Left lung (tissue), 10 donors: Measurements from ENCODE around the gene AGPAT3. TPM values are rescaled to one million over a fixed set of nuclear protein-coding genes. Genes with fewer than 3 reads are reported as not detected.
A peak's percentile ranks its signal among the peaks of the same experiment; 100 is the strongest.

Source experiments
- ATAC-seq: fragments of 200-7000 bp; cut with Tn5 transposase; one replicate; pipeline ENCODE4 v1.9.1; 2020; ENCODE audit warnings: moderate library complexity
- DNase-seq, 4 donors: peaks; one replicate each; pipeline ENCODE4 v3.0.0-alpha.2; 2013 to 2020
- H3K27ac ChIP-seq, 2 donors: fragments of 200-600 bp; sonication (generic) in 1 of 2; one replicate each; pipeline versions ENCODE4 v1.5.0 to v1.8.0; 2020 to 2021
- H3K27me3 ChIP-seq, 2 donors: fragments of 200-600 bp; sonication (generic) in 1 of 2; one replicate each; pipeline versions ENCODE4 v1.5.0 to v1.8.0; 2020 to 2021
- H3K36me3 ChIP-seq, 2 donors: fragments of 200-600 bp; sonication (generic) in 1 of 2; one replicate each; pipeline versions ENCODE4 v1.5.0 to v1.8.0; 2020 to 2021
- H3K4me1 ChIP-seq, 2 donors: fragments of 200-600 bp; one replicate each; pipeline ENCODE4 v1.8.0; 2021
- H3K4me3 ChIP-seq, 2 donors: fragments of 200-600 bp; sonication (generic) in 1 of 2; one replicate each; pipeline versions ENCODE4 v1.5.0 to v1.8.0; 2020 to 2021; ENCODE audit warnings: mild to moderate bottlenecking in 1 of 2
- H3K9me3 ChIP-seq, 2 donors: fragments of 200-600 bp; sonication (generic) in 1 of 2; one replicate each; pipeline versions ENCODE4 v1.5.0 to v1.8.0; 2020 to 2021
- CTCF ChIP-seq, 2 donors: fragments of 200-600 bp; sonication (generic) in 1 of 2; IDR thresholded peaks; one replicate each; pipeline versions ENCODE4 v1.5.0 to v1.8.0; 2021; ENCODE audit warnings: antibody characterized with exemption in 2 of 2
- intact Hi-C, 2 donors: fragments of 100-400 bp; cut with DNase I; formaldehyde crosslinking; loops; one replicate each; pipeline versions ENCODE4 v1.11.2 to v1.14.2; 2022
- polyA plus RNA-seq, 6 donors: library from polyadenylated mRNA; unstranded; fragments of 120-200 nt; gene quantifications; one replicate each; pipeline ENCODE4 v1.2.1, GENCODE V29; 2013; ENCODE audit not compliant: insufficient read length in 6 of 6
- total RNA-seq, 2 donors: library from RNA; stranded (reverse); fragmentation: NEBNext Ultra II Directional; extraction: Animal tissue kit (Norgen Biotek cat#: 25700); gene quantifications; one replicate each; pipeline ENCODE4 v1.2.1, GENCODE V29; 2021
- donor health status: DM: no; HTN: yes; CAD: no.
- donor health status: DM: no; HTN: no; CAD: no.

The AGPAT3 gene
- total and polyA plus RNA-seq, 8 donors: 37.4 to 111 (median 42.8) TPM

GRCh38 chr21:43950481-43950880 is 85.5 kb downstream of the AGPAT3 start:
- TF ChIP-seq CTCF (IDR thresholded peaks at IDR 0.05): no peak
- Histone ChIP-seq H3K27me3 (no peaks in the 10 kb centered on the region), H3K4me1 (no peaks in the 10 kb centered on the region), H3K27ac (no peak overlapping the region), H3K36me3 (peaks cover 0 to 44% of the 10 kb centered on the region in 2 donors), H3K4me3 (no peak overlapping the region), H3K9me3 (peaks cover 0 to 20% of the 10 kb centered on the region in 2 donors)
- intact Hi-C loops: no loop called here
- ATAC-seq (no peak), DNase-seq (peak in 1 of 4 donors; percentile 50)

- Histone ChIP-seq H3K4me3 (no peak overlapping the region), H3K36me3 (peaks cover 0 to 44% of the 10 kb centered on the region in 2 donors), H3K4me1 (no peaks in the 10 kb centered on the region), H3K27me3 (no peaks in the 10 kb centered on the region), H3K9me3 (peaks cover 0 to 20% of the 10 kb centered on the region in 2 donors), H3K27ac (no peak overlapping the region)
- peak in 1 of 4 donors; percentile 60 for DNase-seq
- no peak for TF ChIP-seq CTCF (IDR thresholded peaks at IDR 0.05)
- intact Hi-C loops: no loop called here
- no peak for ATAC-seq
These were observed 85.9 kb downstream of the AGPAT3 start for GRCh38 chr21:43950936-43951335.

- Histone ChIP-seq H3K4me3 (no peak overlapping the region), H3K27ac (no peak overlapping the region), H3K9me3 (peaks cover 0 to 20% of the 10 kb centered on the region in 2 donors), H3K4me1 (no peaks in the 10 kb centered on the region), H3K27me3 (no peaks in the 10 kb centered on the region), H3K36me3 (peaks cover 0 to 39% of the 10 kb centered on the region in 2 donors)
- ATAC-seq (no peak), DNase-seq (peak in 1 of 4 donors; percentile 64)
- intact Hi-C loops: no loop called here
- TF ChIP-seq CTCF (IDR thresholded peaks at IDR 0.05): no peak
These were observed 87.1 kb downstream of the AGPAT3 start for GRCh38 chr21:43951911-43952703.

- H3K4me1 ChIP-seq: no peaks in the 10 kb centered on the region
- DNase-seq (peak in 1 of 4 donors; percentile 64), ATAC-seq (no peak)
- no peak for TF ChIP-seq CTCF (IDR thresholded peaks at IDR 0.05)
- H3K36me3 ChIP-seq: peaks cover 0 to 32% of the 10 kb centered on the region in 2 donors
- no peak overlapping the region for H3K4me3 ChIP-seq
- no peak overlapping the region for H3K27ac ChIP-seq
- no peaks in the 10 kb centered on the region for H3K27me3 ChIP-seq
- peaks cover 0 to 19% of the 10 kb centered on the region in 2 donors for H3K9me3 ChIP-seq
- intact Hi-C loops: no loop called here
These were observed 88.0 kb downstream of the AGPAT3 start for GRCh38 chr21:43953021-43953420.

- ATAC-seq: no peak
- Histone ChIP-seq H3K36me3 (peaks cover 0 to 23% of the 10 kb centered on the region in 2 donors), H3K27ac (no peak overlapping the region), H3K27me3 (no peaks in the 10 kb centered on the region), H3K4me1 (no peaks in the 10 kb centered on the region), H3K4me3 (no peak overlapping the region), H3K9me3 (peaks cover 0 to 9% of the 10 kb centered on the region in 2 donors)
- TF ChIP-seq CTCF (IDR thresholded peaks at IDR 0.05): no peak
- peak in 1 of 4 donors; percentile 48 for DNase-seq
- intact Hi-C loops: no loop called here
These were observed 89.0 kb downstream of the AGPAT3 start for GRCh38 chr21:43954042-43954441.
